Transverse colon (tissue), 4 donors: ENCODE measurements around the gene AQP6. TPM values are rescaled to one million over a fixed set of nuclear protein-coding genes. Genes with fewer than 3 reads are reported as not detected.

ENCODE experiments used
- DNase-seq: peaks from one replicate; pipeline ENCODE4 v3.0.0-alpha.2; 2019
- H3K27ac ChIP-seq, 4 donors: fragments of 200-600 bp; sonication (generic); 2 replicates each; pipeline ENCODE4 v1.5.1; 2016 to 2018; ENCODE audit warnings: inconsistent platforms in 4 of 4
- H3K27me3 ChIP-seq: fragments of 200-600 bp; sonication (generic); 2 replicates; pipeline ENCODE4 v1.5.1; 2017; ENCODE audit warnings: inconsistent platforms
- H3K36me3 ChIP-seq, 4 donors: fragments of 200-600 bp; sonication (generic); 2 replicates each; pipeline ENCODE4 v1.5.1; 2017 to 2019; ENCODE audit warnings: inconsistent platforms in 4 of 4
- H3K4me1 ChIP-seq, 4 donors: fragments of 200-600 bp; sonication (generic); 2 replicates each; pipeline ENCODE4 v1.5.1; 2017 to 2020; ENCODE audit warnings: inconsistent platforms in 4 of 4
- H3K4me3 ChIP-seq, 4 donors: fragments of 200-600 bp; sonication (generic); 1 replicate in 1 of 4; 2 replicates in 3 of 4; pipeline versions ENCODE4 v1.5.1 to v1.6.1; 2017 to 2019; ENCODE audit warnings: inconsistent platforms in 4 of 4
- H3K9me3 ChIP-seq, 2 donors: fragments of 200-600 bp; sonication (generic); 2 replicates each; pipeline ENCODE4 v1.5.1; 2017 to 2019; ENCODE audit warnings: inconsistent platforms in 2 of 2
- CTCF ChIP-seq, 5 experiments: fragments of 200-600 bp in 3 of 5; fragments of 450-650 bp in 2 of 5; sonication (generic) in 3 of 5; IDR thresholded peaks; 1 replicate in 2 of 5; 2 replicates in 3 of 5; pipeline ENCODE4 v1.5.1; 2016 to 2017; ENCODE audit warnings: antibody characterized with exemption in 5 of 5, inconsistent platforms in 3 of 5, mild to moderate bottlenecking in 2 of 5, moderate library complexity in 1 of 5
- EP300 ChIP-seq: sonication (generic); formaldehyde crosslinking; IDR thresholded peaks from one replicate; pipeline ENCODE4 v1.6.1; 2017; ENCODE audit warnings: antibody characterized with exemption, low read depth
- POLR2A ChIP-seq: fragments of 450-650 bp; IDR thresholded peaks from one replicate; pipeline ENCODE4 v1.6.1; 2016; ENCODE audit warnings: antibody characterized with exemption, mild to moderate bottlenecking, moderate library complexity
- POLR2AphosphoS5 ChIP-seq, 3 donors: sonication (generic); formaldehyde crosslinking; IDR thresholded peaks; one replicate each; pipeline ENCODE4 v1.6.1; 2016; ENCODE audit warnings: antibody characterized with exemption in 3 of 3
- WGBS, 2 donors: methylation state at CpG; one replicate each; pipeline ENCODE4 v1.1.5; 2018; ENCODE audit warnings: low coverage in 1 of 2; 5-methylcytosine and 5-hydroxymethylcytosine counted together
- in situ Hi-C, 4 donors: fragments of 200-750 bp; cut with MboI; loops; one replicate each; pipeline versions ENCODE4 v1.15.0 to v1.15.1; 2017; ENCODE audit warnings: low sequenced_read_pairs in 3 of 4, low pct_ligation_motif_present in 1 of 4, low pct_unique_long_range_greater_than_20kb in 1 of 4
- intact Hi-C: fragments of 100-400 bp; cut with DNase I; formaldehyde crosslinking; loops from one replicate; pipeline ENCODE4 v1.15.1; 2023; ENCODE audit warnings: low total_unique reads
- total RNA-seq, 4 donors: library from RNA; depleted of rRNA; stranded (reverse); fragments of >200 nt; gene quantifications; one replicate each; pipeline ENCODE4 v1.1.0, GENCODE V29; 2016

AQP6 gene
- total RNA-seq, 4 donors from 2014 or later: 0.41 TPM; not detected in 3

GRCh38 chr12:49941556-49942511, 30.9 kb upstream of the AQP6 start:
- intact Hi-C loops (no loop called here), in situ Hi-C loops (no loop called here)
- WGBS, 2 donors: 68 to 81% methylated on average over 5 to 13 of the region's 13 CpGs
- no peak overlapping the region for H3K4me3 ChIP-seq
- peaks cover 0 to 17% (median 10%) of the 10 kb centered on the region in 4 donors for H3K4me1 ChIP-seq
- no peaks in the 10 kb centered on the region for H3K36me3 ChIP-seq
- no peak for TF ChIP-seq EP300
- TF ChIP-seq POLR2AphosphoS5 (IDR thresholded peaks at IDR 0.05): no peak
- no peak for TF ChIP-seq CTCF (IDR thresholded peaks at IDR 0.05)
- no peak for TF ChIP-seq POLR2A
- DNase-seq: no peak
- no peaks in the 10 kb centered on the region for H3K9me3 ChIP-seq
- H3K27me3 ChIP-seq: no peaks in the 10 kb centered on the region
- H3K27ac ChIP-seq: no peak overlapping the region

GRCh38 chr12:49942512-49942893, 30.2 kb upstream of the AQP6 start:
- intact Hi-C loops: no loop called here

GRCh38 chr12:49942921-49943624, 29.7 kb upstream of the AQP6 start:
- DNase-seq: peak; percentile 73
- intact Hi-C loops: no loop called here
- no peaks in the 10 kb centered on the region for H3K27me3 ChIP-seq
- in situ Hi-C loops: no loop called here
- H3K27ac ChIP-seq: peak overlapping the region in 1 of 4 donors; percentile 23
- H3K36me3 ChIP-seq: no peaks in the 10 kb centered on the region
- WGBS, 2 donors: 47 to 48% methylated on average over 3 to 14 of the region's 14 CpGs
- H3K4me3 ChIP-seq: no peak overlapping the region
- peaks cover 0 to 17% (median 10%) of the 10 kb centered on the region in 4 donors for H3K4me1 ChIP-seq
- no peaks in the 10 kb centered on the region for H3K9me3 ChIP-seq
- TF ChIP-seq POLR2A: no peak
- TF ChIP-seq POLR2AphosphoS5 (IDR thresholded peaks at IDR 0.05): no peak
- TF ChIP-seq EP300: no peak
- TF ChIP-seq CTCF (IDR thresholded peaks at IDR 0.05): no peak

More at GRCh38 chr12:49942512-49942893, 30.2 kb upstream of the AQP6 start:
- H3K27me3 ChIP-seq: no peaks in the 10 kb centered on the region
- H3K36me3 ChIP-seq: no peaks in the 10 kb centered on the region
- H3K27ac ChIP-seq: no peak overlapping the region
- TF ChIP-seq POLR2AphosphoS5 (IDR thresholded peaks at IDR 0.05) (no peak), EP300 (no peak)
- in situ Hi-C loops: no loop called here
- no peak for DNase-seq
- 87 to 92% methylated on average over 3 of the region's 3 CpGs for WGBS, 2 donors
- H3K9me3 ChIP-seq: no peaks in the 10 kb centered on the region
- peaks cover 0 to 17% (median 10%) of the 10 kb centered on the region in 4 donors for H3K4me1 ChIP-seq
- no peak overlapping the region for H3K4me3 ChIP-seq

GRCh38 chr12:49943625-49943960, 29.2 kb upstream of the AQP6 start:
- Histone ChIP-seq H3K36me3 (no peaks in the 10 kb centered on the region), H3K27me3 (no peaks in the 10 kb centered on the region), H3K4me3 (no peak overlapping the region), H3K27ac (peak overlapping the region in 1 of 4 donors; percentile 23), H3K9me3 (no peaks in the 10 kb centered on the region), H3K4me1 (peaks cover 0 to 17% (median 10%) of the 10 kb centered on the region in 4 donors)
- WGBS, 2 donors: 83% methylated on average over 1 of the region's 1 CpG; no CpG with 5 or more reads in 1 of the 2 donors
- DNase-seq: no peak
- in situ Hi-C loops: no loop called here
- no peak for TF ChIP-seq CTCF (IDR thresholded peaks at IDR 0.05)
- no peak for TF ChIP-seq EP300
- intact Hi-C loops: no loop called here
